NCI-H2029 treated with DMSO at 0.1 percent for 48 hours (cell line): ENCODE data around the gene KLK4.

Source experiments
- DNase-seq: peaks from one replicate; lab custom pipeline; 2025; lab: John Stamatoyannopoulos, UW

The KLK4 gene

GRCh38 chr19:50878851-50879250 lies 32.3 kb downstream of the KLK4 start:
- DNase-seq: no peak

GRCh38 chr19:50877338-50877737 lies 33.9 kb downstream of the KLK4 start:
- DNase-seq: no peak

- DNase-seq: no peak
Measured at GRCh38 chr19:50876456-50876855, 34.7 kb downstream of the KLK4 start.

GRCh38 chr19:50875795-50876422 lies 35.3 kb downstream of the KLK4 start:
- DNase-seq: no peak

GRCh38 chr19:50874211-50874610 lies 37.0 kb downstream of the KLK4 start:
- no peak for DNase-seq

GRCh38 chr19:50873056-50873455 lies 38.1 kb downstream of the KLK4 start, which contains the start of gene KLK2:
Gene KLK2, plus strand, starts transcription at chr19:50873439. Its CDS starts 35 bp downstream, at chr19:50873474.
- no peak for DNase-seq

- no peak for DNase-seq
Measured at GRCh38 chr19:50870417-50871089, 40.6 kb downstream of the KLK4 start.

- DNase-seq: no peak
Measured at GRCh38 chr19:50869479-50869878, 41.7 kb downstream of the KLK4 start.

- no peak for DNase-seq
Measured at GRCh38 chr19:50861496-50862286, 49.5 kb downstream of the KLK4 start.

GRCh38 chr19:50861010-50861409 lies 50.2 kb downstream of the KLK4 start:
- no peak for DNase-seq

- no peak for DNase-seq
Measured at GRCh38 chr19:50859849-50860248, 51.3 kb downstream of the KLK4 start.

GRCh38 chr19:50858886-50859285 lies 52.3 kb downstream of the KLK4 start:
- no peak for DNase-seq

GRCh38 chr19:50857366-50857765 lies 53.8 kb downstream of the KLK4 start:
- DNase-seq: no peak
